Embryonic facial prominence (tissue), 1 donor: Measurements from ENCODE around the gene PEAK3.

Experiments used
- DNase-seq: peaks from one replicate; pipeline ENCODE4 v3.0.0-alpha.2; 2016; ENCODE audit errors: extremely low spot score

PEAK3 gene

DNA sequence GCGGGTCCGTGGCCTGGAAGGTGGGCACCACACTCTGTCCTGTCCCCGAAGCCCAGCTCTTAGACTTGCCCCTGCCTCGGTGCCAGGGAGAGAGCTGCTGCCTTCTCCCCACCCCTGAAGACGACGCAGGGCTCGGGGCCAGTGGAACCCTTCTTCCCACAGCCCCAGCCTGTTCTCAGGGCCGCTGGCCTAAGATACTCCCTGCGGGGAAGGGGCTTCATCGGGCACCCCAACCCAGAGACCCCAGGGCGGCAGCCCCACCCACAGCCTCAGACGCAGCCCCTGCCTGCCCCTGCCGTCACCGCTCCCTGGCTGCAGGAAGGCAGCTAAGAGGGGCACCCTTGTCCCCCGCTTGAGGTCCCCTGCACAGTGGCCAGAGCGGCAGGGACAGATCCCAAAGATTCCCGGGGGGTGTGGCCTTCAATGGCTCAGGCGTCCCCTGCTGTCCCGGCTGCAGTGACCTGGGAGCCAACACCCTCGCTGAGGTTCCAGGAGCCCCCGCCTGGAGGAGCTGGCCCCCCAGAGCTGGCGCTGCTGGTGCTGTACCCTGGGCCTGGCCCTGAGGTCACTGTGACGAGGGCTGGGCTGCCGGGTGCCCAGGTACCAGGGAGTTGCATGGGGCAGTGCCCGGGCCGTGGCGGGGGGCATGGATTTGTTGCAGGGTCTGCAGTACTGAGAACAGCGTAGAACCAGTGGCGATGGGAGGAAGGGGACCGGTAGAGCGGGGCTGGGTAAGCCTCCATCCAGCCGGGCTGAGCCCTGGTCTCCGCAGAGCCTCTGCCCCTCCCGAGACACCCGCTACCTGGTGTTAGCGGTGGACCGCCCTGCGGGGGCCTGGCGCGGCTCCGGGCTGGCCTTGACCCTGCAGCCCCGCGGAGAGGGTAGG lies 31.9 kb downstream of the PEAK3 start:
- DNase-seq, result no peak

DNA sequence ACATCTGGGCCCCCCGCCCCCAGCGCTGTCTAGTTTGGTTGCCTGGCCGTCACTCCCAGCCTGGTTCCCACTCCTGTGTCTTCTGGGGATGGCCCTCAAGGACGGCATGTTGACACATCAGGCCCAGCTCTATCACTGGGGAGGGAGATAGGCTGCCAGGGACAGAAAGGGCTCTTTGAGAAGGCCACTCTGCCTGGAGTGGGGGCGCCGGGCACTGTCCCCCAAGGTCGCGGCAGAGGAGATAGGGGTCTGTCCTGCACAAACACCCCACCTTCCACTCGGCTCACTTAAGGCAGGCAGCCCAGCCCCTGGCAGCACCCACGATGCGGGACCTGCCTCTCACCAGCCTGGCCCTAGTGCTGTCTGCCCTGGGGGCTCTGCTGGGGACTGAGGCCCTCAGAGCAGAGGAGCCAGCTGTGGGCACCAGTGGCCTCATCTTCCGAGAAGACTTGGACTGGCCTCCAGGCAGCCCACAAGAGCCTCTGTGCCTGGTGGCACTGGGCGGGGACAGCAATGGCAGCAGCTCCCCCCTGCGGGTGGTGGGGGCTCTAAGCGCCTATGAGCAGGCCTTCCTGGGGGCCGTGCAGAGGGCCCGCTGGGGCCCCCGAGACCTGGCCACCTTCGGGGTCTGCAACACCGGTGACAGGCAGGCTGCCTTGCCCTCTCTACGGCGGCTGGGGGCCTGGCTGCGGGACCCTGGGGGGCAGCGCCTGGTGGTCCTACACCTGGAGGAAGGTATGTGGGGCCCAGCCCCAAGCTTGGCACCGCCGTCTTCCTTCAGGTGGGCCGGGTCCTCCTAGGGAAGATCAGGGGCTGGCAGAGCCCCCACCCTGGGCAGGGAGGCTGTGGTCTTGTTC lies 32.7 kb downstream of the PEAK3 start, which contains the start of gene AMH:
TSS of gene AMH (plus strand) at position 314 of the 857 bp plus-strand sequence. CDS start at position 324, 10 bp downstream.
- DNase-seq, result no peak

DNA sequence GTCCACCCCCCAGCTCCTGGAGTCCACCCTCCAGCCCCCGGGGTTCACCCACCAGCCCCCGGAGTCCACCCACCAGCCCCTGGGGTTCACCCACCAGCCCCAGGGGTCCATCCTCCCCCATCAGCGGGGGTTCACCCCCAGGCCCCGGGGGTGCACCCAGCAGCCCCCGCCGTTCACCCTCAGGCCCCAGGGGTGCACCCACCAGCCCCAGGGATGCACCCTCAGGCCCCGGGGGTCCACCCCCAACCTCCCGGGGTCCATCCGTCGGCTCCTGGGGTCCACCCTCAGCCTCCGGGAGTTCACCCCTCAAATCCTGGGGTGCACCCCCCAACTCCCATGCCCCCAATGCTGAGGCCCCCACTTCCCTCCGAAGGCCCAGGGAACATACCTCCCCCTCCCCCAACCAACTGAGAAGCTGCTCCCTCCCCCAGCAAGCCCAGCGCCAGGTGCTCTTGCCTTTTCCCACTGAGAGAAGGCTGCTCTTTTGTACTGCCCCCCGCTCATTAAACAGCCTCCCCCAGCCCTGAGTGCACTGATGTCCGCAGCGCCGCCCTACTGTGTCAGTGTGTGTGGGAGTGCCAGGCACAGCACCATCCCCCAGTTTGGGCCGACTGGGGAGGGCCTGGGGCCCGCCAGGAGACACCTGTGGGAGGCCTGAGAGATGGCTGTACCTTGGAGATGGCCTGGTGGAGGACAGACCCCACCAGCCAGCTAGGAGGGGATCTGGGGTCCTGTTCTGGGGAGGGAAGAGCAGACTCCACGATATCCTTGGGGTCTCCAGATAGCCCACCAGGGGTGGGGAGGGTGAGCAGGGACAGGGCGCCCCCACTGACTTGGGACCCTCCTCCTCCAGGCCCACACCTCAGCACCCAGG lies 33.6 kb downstream of the PEAK3 start:
- no peak for DNase-seq

DNA sequence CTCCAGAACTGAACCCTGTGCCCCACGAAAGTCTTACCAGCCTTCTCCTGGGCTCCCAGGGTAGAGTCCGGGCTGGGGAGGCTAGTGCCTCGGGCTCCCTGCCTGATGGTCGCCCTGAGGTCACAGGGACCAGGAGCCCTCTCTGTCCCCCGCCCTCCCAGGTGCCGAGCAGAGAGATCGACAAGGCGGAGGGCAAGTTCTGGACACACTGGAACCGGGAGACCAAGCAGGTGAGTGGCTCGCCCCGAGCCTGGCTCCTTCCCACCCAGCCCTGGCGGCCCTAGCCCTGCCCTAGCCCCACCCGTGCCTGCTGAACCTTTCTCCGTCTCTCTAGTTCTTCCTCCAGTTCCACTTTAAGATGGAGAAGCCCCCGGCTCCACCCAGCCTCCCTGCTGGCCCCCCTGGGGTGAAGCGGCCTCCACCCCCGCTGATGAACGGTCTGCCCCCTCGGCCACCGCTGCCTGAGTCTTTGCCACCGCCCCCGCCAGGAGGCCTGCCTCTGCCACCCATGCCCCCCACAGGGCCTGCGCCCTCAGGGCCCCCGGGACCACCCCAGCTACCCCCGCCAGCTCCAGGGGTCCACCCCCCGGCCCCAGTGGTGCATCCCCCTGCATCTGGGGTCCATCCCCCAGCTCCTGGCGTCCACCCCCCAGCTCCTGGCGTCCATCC lies 34.4 kb downstream of the PEAK3 start:
- DNase-seq, result no peak

DNA sequence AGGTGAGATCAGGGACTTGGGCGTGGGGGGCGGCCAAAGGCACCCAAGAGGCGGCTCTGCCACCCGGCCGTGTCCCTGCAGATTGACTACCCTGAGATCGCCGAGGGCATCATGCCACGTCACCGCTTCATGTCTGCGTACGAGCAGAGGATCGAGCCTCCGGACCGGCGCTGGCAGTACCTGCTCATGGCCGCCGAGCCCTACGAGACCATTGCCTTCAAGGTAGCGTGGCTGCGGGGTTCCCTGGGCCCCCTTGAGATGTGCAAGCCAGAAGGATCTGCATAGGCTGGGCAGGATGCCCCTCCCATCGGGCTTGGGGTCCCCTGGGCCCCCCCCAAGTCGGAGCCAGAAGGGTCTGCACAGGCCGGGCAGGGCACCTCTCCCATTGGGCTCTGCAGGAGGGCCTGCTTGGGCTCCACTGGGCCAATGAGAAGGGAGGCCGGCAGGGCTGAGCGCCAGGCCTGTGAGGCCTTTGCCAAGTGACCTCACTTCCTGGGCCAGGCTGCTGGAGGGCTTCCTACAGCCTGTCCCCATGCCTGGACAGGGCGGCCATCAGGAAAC lies 35.1 kb downstream of the PEAK3 start:
- DNase-seq, result no peak

DNA sequence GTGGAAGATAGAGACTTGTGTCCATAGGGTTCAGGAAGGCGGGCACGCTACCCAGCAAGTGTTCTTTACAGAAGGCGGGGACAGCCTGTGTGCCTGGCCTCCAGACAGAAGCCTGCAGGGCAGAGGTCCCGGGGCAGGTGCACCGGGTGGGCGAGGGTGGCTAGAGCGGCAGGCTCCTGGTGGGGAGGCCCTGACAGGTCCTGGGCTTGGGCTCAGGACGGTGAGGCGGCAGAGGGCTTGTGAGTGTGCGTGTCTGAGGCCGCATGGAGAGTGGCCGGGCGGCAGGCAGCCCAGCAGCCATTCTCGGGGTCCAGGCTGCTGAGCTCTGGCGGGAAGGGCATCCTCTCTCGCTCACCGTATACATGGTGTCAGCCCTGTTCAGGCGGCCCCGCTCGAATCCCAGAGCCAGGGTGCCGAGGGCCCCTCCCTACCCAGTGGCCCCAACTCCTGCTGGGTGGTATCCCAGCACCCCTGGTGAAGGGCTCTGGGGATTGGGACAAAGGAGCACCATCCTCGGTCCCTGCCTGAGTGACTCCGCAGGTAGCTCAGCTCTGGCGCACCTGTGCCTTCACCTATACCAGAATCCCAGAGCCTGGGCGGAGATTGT lies 35.9 kb downstream of the PEAK3 start:
- DNase-seq, result no peak

DNA sequence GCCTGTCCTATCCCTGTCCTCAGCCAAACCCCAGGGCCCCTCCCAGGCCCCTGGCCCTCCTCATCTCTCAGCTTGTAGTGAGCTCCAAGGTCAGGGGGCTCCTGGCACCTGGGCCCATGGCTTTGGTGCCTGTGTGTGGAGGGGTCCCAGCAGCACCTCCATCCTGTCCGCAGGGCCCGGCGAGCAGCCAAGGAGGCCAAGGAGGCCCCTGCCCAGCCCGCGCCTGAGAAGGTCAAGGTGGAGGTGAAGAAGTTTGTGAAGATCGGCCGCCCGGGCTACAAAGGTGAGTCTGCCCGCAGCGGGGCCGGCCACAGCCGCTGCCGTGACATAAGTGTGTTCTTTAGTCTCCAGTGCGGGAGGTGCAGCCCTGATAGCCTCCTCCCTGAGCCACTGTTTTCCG lies 36.7 kb downstream of the PEAK3 start:
- DNase-seq, result no peak

DNA sequence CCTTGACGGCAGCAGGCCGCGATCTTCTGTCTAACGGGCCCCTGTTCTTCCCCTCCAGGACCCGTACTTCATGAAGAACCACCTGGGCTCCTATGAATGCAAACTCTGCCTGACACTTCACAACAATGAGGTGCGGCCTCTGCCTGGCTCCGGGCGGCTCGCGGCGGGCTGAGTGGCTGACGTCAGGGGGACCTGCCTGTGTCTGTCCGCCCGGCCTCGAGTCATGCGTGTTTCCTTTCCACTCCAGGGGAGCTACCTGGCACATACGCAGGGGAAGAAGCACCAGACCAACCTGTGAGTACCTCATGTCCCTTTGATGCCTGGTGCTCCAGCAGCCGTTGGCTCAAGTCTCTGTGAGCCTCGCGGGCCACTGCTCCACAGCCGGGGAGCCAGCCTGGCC lies 37.5 kb downstream of the PEAK3 start:
- no peak for DNase-seq

DNA sequence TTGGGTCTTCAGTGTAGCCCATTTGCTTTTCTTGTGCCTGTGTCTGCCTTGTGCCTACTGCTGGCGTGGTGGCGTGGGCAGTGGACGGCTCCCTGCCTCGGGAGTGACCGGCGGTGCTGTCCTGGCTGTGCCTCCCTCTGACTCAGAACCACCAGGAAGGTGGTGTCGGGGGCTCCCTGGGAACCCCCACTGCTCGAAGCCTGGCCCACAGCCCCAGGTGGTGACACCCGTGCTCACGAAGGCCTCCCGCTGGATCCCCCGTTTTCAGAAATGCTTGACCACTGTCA lies 37.9 kb downstream of the PEAK3 start:
- DNase-seq, result no peak

DNA sequence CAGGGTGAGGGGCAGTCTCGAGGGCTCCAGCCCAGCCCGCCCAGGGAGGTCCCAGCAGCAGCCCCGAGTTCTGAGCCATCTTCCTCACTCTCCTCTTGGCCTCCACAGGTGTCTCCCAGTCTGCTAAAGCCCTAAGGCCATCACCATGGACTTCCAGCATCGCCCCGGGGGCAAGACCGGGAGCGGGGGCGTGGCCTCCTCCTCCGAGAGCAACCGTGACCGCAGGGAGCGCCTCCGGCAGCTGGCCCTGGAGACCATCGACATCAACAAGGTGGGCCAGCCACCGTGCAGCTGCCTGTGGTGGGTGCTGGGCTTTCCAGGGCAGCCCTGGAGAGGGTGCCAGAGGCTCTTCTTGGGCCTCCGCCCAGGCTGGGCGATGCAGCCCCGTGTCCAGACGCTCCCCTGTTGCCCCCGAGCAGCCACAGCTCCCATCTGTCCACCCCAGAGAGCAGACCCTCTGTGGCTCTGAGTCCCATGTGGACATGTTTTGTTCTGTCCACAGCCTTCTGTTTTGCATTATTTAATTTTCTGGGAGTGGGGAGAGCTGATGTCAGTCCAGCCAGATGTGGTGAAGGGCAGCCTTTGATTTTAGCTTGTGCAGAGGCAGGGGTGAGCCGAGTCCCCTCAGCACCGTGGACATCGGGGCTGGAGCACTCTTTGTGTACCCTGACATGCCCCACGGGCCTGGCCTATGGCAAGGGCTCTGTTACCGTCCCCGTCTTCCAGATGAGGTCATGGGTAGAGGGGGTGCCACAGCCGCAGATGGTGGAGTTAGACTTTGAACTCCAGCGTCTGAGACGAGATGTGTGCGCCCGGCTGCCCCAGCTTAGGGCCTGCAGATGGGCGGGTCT lies 38.5 kb downstream of the PEAK3 start:
- DNase-seq, result no peak

DNA sequence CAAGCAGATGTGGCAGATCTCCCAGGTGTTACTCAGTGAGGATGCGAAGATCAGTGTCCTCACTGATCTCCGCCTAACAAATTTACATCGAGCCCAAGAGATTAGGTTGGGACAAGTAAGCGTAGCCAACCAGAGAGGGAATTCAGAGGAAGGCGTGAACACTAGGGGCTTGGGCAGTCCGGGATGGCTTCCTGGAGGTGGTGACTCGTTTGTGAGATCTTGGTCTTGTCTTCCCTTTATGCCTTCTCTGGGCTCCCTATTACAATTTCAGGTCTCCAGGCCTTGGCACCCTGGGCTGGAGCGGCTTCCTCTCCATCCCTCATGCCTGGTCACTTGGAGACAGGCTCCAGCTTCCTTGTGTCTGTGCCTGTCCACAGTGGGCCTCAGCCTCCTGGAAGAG lies 39.2 kb downstream of the PEAK3 start:
- DNase-seq, result no peak

DNA sequence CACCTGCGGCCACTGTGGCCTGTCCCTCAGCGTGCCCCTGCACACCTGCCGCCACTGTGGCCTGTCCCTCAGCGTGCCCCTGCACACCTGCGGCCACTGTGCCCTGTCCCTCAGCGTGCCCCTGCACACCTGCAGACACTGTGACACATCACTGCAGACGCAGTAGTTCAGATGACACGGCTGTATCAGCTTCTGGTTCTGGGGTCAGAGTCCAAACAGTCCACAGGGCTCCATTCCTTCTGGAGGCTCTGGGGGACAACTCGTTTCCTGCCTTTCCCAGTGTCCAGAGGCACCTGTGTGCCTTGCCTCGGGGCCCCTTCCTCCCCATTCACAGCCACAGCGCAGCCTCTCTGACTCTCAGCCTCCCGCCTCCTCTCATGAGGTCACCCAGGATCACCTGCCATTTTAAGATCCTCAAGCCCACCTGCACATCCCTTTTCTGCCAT lies 39.9 kb downstream of the PEAK3 start:
- no peak for DNase-seq

DNA sequence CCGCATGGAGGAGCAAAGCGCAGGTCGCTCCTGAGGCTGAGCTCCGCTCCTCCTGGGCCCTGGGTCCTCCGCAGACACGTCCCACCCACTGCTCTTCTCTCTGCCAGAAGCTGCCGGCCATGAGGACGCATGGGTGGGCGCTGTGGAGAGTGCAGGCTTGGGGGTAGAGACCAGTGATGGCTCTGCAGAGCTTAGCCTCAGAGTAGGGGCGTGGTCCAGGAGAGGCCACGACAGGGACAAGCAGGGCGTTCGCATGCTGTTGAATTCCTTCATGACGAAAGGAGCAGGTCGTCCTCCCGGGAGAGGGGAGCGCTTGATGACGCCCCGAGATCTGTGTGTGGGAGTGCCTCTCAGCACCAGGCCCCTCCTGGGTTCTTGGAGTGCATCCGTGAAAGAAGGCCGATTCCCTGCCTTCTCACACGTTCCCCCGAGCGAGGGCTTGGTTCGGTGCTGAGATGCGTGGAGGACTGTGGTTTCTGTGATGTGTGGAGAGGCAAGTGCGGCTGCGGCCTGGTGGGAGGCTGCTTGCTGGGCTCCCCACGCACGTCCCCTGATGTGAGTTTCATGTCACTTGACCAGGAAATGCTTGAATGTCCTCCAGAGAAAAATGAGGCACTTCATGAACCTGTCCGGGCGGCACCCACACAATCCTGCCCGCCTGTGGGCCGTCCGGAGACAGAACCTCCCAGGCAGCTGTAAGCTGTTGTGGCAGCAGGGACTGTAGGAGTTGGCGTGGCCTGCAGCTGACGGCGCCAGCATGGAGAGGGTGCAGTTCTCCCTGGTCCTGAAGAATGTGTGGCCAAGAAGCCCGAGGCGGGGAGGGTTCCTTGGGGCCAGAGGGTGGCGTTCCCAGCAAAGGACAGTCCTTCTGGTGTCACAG lies 40.9 kb downstream of the PEAK3 start:
- DNase-seq, result no peak

DNA sequence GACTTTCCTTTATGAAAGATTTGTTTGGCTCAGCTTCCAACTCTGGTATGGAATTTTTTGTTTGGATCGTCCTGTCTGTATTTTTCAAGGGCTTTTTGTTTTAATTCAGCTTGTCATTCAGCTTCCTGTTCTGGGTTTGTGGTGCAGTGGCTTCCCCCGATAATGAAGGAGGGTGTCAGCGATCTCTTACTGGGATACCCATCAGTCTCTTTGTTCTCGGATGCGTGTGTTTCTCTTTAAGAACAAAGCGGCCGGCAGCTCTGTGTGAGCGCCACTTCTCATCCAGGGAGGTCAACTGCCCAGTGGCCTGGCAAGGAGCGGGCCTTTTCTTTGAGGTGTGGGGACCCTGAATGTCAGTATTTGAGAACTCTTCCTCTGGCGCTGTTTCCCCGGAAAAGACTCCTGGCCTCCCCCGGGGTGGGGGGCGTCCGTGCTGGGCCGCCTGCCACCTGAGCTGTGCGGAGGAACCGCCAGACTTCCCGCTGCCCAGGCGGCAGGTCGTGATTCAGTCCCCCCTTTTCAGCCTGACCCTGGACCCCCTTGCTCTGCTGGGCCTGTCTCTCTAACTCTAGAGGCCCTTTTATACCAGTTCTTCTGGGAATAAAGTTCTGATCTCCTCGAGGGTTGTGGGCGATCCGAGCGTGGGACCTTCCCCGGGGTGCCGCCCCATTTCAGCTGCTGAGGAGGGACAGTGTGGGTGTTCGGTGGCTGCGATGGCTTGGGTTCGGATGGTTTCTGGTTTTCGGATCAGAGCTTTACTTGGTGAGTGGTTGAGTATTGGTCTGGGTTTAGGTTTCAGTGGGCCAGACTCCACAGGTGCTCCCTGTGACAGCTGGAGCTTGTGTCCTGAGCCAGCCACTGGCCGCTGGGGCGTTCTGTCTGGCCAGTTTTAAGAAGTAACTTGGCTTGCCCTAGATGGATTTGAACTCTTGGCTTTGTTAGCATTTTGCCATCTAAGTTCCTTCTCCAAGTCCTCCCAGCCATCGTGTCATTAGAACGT lies 41.9 kb downstream of the PEAK3 start:
- no peak for DNase-seq

DNA sequence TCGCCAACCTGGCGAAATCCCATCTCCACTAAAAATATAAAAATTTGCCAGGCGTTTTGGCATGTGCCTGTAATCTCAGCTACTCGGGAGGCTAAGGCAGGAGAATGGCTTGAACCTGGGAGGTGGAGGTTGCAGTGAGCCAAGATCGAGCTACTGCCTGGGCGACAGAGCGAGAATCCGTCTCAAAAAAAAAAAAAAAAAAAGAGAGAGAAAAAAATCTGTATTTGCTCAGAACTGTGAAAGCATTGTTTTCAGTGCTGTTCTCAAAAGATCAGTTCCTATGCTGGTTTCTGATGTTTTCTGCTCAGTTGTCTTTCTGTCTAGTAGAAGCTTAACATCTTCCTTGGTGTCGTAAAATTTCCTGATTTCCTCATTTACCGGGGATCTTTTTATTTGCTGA lies 42.8 kb downstream of the PEAK3 start:
- DNase-seq, result no peak

DNA sequence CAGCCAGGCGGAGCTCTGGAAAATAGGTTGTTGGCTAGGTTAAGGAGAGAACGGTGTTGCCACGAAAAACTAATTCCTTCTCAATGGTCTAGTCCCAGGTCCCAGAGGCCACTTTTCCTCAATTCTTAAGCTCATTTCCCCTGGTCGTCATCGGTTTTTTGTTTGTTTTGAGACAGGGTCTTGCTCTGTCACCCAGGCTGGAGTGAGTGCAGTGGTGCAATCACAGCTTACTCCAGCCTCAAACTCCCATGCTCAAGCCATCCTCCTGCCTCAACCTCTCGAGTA lies 44.2 kb downstream of the PEAK3 start:
- DNase-seq, result no peak

DNA sequence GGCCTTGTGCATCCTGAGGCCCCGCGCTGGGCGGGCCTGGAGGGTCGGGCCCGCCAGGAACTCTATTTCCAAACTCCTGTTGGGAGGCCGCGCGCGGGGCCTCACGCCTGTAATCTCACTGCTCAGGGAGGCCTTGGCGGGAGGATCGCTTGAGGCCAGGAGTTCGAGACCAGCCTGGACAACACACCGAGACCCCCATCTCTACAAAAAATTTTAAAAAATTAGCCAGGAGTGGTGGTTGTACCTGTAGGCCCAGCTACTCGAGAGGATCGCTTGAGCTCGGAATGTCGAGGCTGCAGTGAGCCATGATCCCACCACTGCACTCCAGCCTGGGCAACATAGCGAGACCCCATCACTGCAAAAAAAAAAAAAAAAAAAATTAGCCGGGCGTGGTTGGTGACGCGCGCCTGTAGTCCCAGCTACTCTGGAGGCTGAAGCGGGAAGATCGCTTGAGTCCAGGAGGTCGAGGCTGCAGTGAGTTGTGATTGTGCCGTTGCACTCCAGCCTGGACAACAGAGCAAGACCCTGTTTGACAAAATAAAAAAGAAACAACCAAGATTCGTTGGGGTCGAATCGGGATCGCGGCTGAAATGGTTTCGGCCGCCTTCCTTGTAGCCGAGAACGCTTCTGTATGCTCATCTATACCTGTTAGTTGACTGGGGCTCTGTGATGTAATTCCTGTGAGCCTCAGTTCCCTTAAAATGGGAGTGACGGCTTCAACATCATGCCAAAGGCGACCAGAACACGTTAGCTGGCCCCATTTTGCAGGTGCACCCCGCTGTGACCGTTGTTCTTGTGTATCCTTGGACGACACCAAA lies 44.7 kb downstream of the PEAK3 start:
- DNase-seq, result no peak
